WTC11 (cell line): ENCODE measurements around the gene HAO2.

Source experiments
- ZMAT4 ChIP-seq: fragments of 250-450 bp; sonication (Bioruptor Pico); IDR thresholded peaks from 2 replicates; pipeline ENCODE4 v1.9.0; 2021; ENCODE audit warnings: mild to moderate bottlenecking
- ZNF121 ChIP-seq: sonication (generic); formaldehyde crosslinking; IDR thresholded peaks from 2 replicates; pipeline ENCODE4 v1.8.0; 2023; ENCODE audit warnings: missing genetic modification reagents
- TF ChIP-seq, protein P1 (sequence below): fragments of 200-600 bp; IDR thresholded peaks from 2 replicates; pipeline ENCODE4 v1.8.0; 2022; ENCODE audit warnings: antibody characterized with exemption

DNA sequence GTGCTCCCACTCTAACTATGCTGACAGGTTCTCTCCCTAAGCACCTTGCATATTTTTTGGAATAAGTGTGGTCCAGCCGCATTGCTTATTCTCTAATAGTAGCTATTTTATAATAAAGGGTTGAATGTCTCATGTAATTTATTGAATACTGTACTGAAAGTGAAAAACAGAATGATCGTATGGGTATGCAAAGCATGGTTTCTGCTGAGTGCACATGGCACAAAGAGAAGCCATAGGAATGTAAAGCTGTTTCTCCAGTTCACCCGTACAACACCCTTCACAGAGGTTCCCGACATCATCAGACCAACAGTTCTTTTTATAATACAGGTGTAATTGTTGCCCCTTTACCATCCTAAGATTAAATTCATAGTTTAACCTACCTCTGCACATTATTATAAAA, 8.9 kb upstream of the HAO2 start:
- TF ChIP-seq, protein P1, sequence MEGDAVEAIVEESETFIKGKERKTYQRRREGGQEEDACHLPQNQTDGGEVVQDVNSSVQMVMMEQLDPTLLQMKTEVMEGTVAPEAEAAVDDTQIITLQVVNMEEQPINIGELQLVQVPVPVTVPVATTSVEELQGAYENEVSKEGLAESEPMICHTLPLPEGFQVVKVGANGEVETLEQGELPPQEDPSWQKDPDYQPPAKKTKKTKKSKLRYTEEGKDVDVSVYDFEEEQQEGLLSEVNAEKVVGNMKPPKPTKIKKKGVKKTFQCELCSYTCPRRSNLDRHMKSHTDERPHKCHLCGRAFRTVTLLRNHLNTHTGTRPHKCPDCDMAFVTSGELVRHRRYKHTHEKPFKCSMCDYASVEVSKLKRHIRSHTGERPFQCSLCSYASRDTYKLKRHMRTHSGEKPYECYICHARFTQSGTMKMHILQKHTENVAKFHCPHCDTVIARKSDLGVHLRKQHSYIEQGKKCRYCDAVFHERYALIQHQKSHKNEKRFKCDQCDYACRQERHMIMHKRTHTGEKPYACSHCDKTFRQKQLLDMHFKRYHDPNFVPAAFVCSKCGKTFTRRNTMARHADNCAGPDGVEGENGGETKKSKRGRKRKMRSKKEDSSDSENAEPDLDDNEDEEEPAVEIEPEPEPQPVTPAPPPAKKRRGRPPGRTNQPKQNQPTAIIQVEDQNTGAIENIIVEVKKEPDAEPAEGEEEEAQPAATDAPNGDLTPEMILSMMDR: no peak
- TF ChIP-seq ZMAT4 (CRISPR knock-in tag) (no peak), ZNF121 (CRISPR knock-in tag) (no peak)
